Measurements from ENCODE around the gene NCAPG2.

GRCh38 chr7:158584407-158584806 lies 120.2 kb downstream of the NCAPG2 start:
- TF ChIP-seq CTCF (IDR thresholded peaks at IDR 0.05) (no peak), POLR2A (IDR thresholded peaks at IDR 0.05) (no peak)
